ENCODE results near the gene ADORA2B.
"Not testable (repeated sequence)": the region's sequence is repeated elsewhere in the genome, so short reads cannot be mapped to it uniquely, and the experiment has no call there.

Gene ADORA2B

GRCh38 chr17:15944759-15945526 is at the start of gene ADORA2B:
Gene ADORA2B (plus strand): TSS chr17:15945130. CDS start chr17:15945249, 119 bp downstream.
- peak; percentile 13 for DNase-seq

- DNase-seq, result no peak
Measured at GRCh38 chr17:15896277-15896676, 48.7 kb upstream of the ADORA2B start.

GRCh38 chr17:15896834-15897233 is 48.1 kb upstream of the ADORA2B start:
- DNase-seq, result no peak

GRCh38 chr17:15899596-15899995 is 45.3 kb upstream of the ADORA2B start:
- not testable (repeated sequence) for DNase-seq

- DNase-seq, result no peak
Measured at GRCh38 chr17:15900871-15901270, 44.1 kb upstream of the ADORA2B start.

GRCh38 chr17:15905236-15905635 is 39.7 kb upstream of the ADORA2B start:
- not testable (repeated sequence) for DNase-seq

GRCh38 chr17:15907290-15907689 is 37.6 kb upstream of the ADORA2B start:
- DNase-seq, result no peak

GRCh38 chr17:15908378-15908777 is 36.6 kb upstream of the ADORA2B start:
- DNase-seq, result no peak

GRCh38 chr17:15909481-15909991 is 35.4 kb upstream of the ADORA2B start:
- no peak for DNase-seq

- no peak for DNase-seq
Measured at GRCh38 chr17:15910791-15911190, 34.1 kb upstream of the ADORA2B start.

- not testable (repeated sequence) for DNase-seq
Measured at GRCh38 chr17:15911701-15912100, 33.2 kb upstream of the ADORA2B start.

- no peak for DNase-seq
Measured at GRCh38 chr17:15912416-15912955, 32.4 kb upstream of the ADORA2B start.

- no peak for DNase-seq
Measured at GRCh38 chr17:15913826-15914225, 31.1 kb upstream of the ADORA2B start.

GRCh38 chr17:15914400-15915170 is 30.3 kb upstream of the ADORA2B start:
- no peak for DNase-seq

- no peak for DNase-seq
Measured at GRCh38 chr17:15915961-15916360, 29.0 kb upstream of the ADORA2B start.

- DNase-seq, result no peak
Measured at GRCh38 chr17:15917021-15917437, 27.9 kb upstream of the ADORA2B start.

GRCh38 chr17:15917438-15918027 is 27.4 kb upstream of the ADORA2B start:
- no peak for DNase-seq

- no peak for DNase-seq
Measured at GRCh38 chr17:15918261-15918660, 26.7 kb upstream of the ADORA2B start.

- no peak for DNase-seq
Measured at GRCh38 chr17:15918661-15919259, 26.2 kb upstream of the ADORA2B start.

- DNase-seq, result no peak
Measured at GRCh38 chr17:15919466-15919865, 25.5 kb upstream of the ADORA2B start.

- DNase-seq, result no peak
Measured at GRCh38 chr17:15920758-15921239, 24.1 kb upstream of the ADORA2B start.

GRCh38 chr17:15921640-15922039 is 23.3 kb upstream of the ADORA2B start:
- no peak for DNase-seq

- DNase-seq, result no peak
Measured at GRCh38 chr17:15922586-15922985, 22.3 kb upstream of the ADORA2B start.
